Fibroblast of peridontal ligament (primary cell): ENCODE data around the gene PRDM12.

Experiments
- DNase-seq: peaks from one replicate; pipeline ENCODE4 v3.0.0-alpha.2; 2010; ENCODE audit errors: extremely low read depth

The PRDM12 gene

GRCh38 chr9:130689937-130690700 is 25.7 kb downstream of the PRDM12 start:
- peak; percentile 100 for DNase-seq

- no peak for DNase-seq
Measured at GRCh38 chr9:130692321-130692720, 27.9 kb downstream of the PRDM12 start.

DNA sequence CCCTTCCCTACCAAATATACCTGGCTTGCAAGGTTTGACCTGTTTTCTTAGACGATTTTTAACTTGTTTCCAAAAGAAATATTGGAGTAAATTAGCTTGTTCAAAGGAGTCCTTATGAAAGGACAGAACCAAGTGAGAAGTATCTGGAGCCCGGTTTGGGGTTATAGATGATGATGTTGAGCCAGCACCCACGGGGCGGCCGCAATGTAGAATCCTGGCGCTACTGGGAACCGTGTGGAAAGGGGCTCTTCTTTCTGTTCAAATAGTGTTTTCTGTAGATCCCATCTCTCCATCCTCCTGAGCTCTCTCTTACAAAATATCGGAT is 28.7 kb downstream of the PRDM12 start:
- DNase-seq, result no peak

DNA sequence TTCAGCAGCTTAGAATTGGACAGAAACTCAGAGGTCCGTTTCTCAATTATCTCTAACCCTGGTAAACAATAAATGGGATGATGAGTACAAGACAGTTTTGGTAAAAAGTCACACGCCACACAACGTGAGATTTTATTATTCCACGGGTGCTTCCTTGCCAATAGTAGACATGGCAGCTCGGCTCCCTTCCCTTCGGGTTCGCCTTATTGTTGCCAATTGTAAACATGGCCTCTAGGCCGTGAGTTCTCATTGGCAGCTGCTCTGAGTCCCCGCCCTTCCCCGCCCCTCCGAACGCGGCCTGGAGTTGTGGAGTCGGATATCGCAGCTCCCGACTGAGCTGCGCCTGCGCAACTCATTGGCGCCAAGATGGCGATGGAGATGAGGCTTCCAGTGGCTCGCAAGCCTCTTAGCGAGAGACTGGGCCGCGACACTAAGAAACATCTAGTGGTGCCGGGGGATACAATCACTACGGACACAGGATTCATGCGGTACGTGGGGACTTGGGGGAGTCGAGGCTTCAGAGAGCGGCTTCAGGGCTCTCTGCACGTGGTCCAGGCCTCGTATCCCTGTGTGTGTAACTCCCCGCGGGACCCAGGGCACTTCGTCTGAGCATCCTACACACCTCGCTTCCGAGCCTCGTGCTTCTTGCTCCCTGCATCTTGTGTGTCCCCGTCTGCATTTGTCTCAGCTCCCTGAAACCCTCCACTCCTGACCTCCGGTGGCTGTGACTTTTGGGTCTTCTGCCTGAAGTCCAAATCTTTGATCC is 29.2 kb downstream of the PRDM12 start, which contains the start of gene EXOSC2:
TSS of gene EXOSC2 (plus strand) at position 355 of the 766 bp plus-strand sequence. CDS start at position 367, 12 bp downstream.
- DNase-seq, result peak; percentile 98

- DNase-seq, result no peak
Measured at GRCh38 chr9:130694205-130694604, 29.8 kb downstream of the PRDM12 start.

DNA sequence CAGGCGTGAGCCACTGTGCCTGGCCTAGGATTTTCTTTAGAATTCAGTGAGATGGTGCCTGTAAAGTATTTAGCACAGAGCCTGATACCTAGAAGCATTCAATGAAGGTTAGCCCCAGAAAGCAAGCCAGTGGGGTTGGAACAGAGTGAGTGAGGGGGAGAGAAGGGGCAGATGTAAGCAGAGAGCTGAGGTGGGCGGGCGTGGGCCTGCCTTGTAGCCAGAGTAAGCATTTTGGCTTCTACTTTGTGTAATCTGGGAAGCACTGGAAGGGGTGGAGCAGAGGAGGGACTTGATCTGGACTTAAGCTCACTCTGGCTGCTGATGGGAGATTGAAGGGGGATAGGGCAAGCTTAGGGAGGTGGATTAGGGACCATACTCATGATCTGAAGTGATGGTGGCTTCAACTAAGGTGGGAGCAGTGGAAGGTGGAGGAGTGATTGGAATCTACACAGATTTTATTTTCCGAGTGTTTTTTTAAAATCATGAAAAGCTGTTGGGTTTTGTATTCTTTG is 31.8 kb downstream of the PRDM12 start:
- no peak for DNase-seq

- DNase-seq, result no peak
Measured at GRCh38 chr9:130696996-130697395, 32.6 kb downstream of the PRDM12 start.

- DNase-seq, result peak; percentile 49
Measured at GRCh38 chr9:130698514-130698913, 34.1 kb downstream of the PRDM12 start.

GRCh38 chr9:130699047-130699446 is 34.7 kb downstream of the PRDM12 start:
- no peak for DNase-seq

- peak; percentile 94 for DNase-seq
Measured at GRCh38 chr9:130701059-130702022, 36.9 kb downstream of the PRDM12 start.

DNA sequence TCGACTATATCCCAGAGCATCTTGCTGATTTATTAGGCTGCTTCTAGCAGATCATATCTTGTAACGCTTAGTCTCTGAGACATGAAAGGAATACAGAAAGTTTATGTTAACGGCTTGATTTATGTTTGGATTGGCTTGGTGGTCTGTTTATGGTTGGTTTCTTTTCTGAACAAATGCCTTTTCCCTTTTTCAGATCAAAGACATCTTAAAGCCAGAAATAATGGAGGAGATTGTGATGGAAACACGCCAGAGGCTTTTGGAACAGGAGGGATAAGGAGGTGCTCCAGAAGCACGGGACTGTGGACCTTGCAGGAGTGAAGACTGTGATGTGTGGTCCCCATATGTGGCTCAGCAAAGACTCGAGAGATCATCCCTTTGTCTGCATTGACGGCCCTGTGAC is 39.1 kb downstream of the PRDM12 start:
- DNase-seq, result no peak

GRCh38 chr9:130707225-130707976 is 43.0 kb downstream of the PRDM12 start:
- peak; percentile 81 for DNase-seq

- no peak for DNase-seq
Measured at GRCh38 chr9:130710822-130711352, 46.5 kb downstream of the PRDM12 start.

DNA sequence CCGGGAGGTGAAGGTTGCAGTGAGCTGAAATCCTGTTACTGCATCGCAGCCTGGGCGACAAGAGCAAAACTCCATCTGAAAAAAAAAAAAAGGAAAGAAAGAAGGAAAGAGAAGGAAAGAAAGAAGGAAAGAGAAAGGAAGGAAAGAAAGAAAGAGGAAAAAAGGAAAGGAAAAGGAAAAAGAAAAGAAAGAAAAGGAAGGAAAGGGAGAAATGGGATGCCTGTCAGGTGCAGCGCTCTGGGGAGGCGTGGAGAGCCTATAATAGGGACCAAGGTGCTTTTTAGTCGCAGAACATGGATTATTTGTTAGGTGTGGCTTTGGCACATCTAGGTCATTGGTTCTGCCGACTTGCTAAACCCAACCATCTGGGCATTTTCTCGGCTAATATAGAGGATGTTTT is 47.1 kb downstream of the PRDM12 start:
- no peak for DNase-seq

DNA sequence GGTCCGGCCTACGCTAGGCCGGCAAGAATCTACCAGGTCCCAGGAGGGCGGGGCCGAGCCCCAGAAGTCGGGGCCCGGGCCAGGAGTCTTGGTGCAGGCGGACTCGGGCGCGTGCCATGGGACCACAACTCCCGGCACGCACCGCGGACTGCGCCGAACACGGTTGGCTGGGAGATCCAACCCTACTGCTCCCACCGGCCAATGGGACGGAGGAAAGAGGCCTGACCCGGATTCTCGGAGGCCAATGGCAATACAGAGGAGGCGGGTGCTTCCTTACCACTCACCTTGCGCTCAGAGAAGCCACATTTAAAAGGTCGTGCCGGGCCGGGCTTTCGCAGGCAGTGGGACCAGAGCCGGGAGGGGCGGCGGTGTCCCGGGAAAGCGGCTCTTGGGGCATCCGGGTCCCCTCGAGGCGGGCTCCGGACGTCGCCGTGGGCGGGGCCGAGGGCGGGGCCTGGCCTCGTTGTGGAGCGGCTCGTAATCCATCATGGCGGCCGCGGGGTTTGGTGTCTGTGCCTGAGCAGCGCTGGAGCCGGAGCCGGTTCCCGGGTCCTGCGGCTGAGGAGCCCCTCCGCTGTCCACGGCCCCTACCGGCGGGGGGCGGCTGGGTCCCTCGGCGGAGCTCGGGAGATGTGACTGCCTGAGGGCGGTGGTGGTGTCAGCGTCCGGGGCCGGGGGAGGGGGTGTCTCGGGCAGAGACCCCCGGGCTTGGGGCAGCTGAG is 48.3 kb downstream of the PRDM12 start:
- peak; percentile 97 for DNase-seq

- DNase-seq, result peak; percentile 58
Measured at GRCh38 chr9:130713286-130713960, 49.0 kb downstream of the PRDM12 start.

DNA sequence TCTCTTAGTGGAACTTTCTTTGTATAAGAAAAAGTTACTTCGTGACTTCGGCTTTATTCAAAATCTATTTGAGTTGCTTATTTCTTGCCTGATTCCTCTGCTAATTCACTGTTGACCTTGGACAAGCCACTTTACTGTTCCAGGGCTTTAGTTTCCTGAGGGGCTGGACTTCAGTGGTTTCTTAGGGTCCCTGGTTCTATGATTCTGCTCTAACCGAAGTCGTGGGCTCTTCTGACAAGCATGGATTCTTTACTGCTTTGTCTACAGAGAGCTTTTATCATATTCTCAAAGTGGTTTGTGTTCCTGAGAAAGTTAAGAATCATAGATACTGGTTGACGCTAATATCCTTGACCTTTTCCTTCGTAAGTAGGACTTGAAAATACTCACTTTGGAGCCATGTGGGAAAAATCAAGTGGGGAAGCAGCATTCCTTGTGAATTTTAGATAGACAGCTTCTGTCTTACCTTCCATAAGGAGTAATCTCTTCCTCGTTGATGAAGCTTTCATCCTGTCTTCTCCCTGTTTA is 50.3 kb downstream of the PRDM12 start:
- DNase-seq, result peak; percentile 30

- no peak for DNase-seq
Measured at GRCh38 chr9:130715270-130715669, 50.9 kb downstream of the PRDM12 start.

DNA sequence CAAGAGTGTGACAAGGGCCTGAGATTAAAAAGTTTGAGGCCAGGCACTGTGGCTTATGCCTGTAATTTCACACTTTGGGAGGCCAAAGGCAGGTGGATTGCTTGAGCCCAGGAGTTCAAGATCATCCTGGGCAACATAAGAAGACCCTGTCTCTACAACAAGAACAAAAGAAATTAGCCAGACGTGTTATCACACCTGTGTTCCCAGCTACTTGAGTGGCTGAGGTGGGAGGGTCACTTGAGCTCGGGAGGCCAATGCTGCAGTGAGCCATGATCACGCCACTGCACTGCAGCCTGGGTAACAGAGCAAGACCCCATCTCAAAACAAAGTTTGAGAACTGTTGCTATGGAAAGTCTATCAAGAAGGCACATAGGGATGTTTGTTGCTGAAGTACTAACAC is 54.2 kb downstream of the PRDM12 start:
- no peak for DNase-seq
